DOHH2 (cell line): ENCODE measurements around the gene KRTAP10-5.
"Not testable (repeated sequence)": the region's sequence is repeated elsewhere in the genome, so short reads cannot be mapped to it uniquely, and the experiment has no call there.

Experiments used
- H3F3A ChIP-seq: fragments of 200-600 bp; sonication (generic), shearing (Covaris generic); 2 replicates; pipeline ENCODE4 v1.6.0; 2016; ENCODE audit warnings: antibody characterized with exemption, mild to moderate bottlenecking; ENCODE audit not compliant: control insufficient read depth, insufficient read depth
- H3K27ac ChIP-seq: fragments of 200-600 bp; sonication (generic); 2 replicates; pipeline ENCODE4 v1.5.1; 2014; ENCODE audit warnings: low read depth, mild to moderate bottlenecking, low read length, moderate library complexity
- H3K27me3 ChIP-seq: fragments of 200-600 bp; sonication (generic); 2 replicates; pipeline ENCODE4 v1.6.1; 2014; ENCODE audit warnings: mild to moderate bottlenecking, low read length, mixed read lengths; ENCODE audit not compliant: control insufficient read depth
- H3K36me3 ChIP-seq: fragments of 200-600 bp; sonication (generic); 2 replicates; pipeline ENCODE4 v1.6.1; 2014; ENCODE audit warnings: mild to moderate bottlenecking, low read length, moderate library complexity, mixed read lengths; ENCODE audit not compliant: control insufficient read depth
- H3K4me1 ChIP-seq: fragments of 200-600 bp; sonication (generic); 2 replicates; pipeline ENCODE4 v1.6.1; 2014; ENCODE audit warnings: mild to moderate bottlenecking, low read length, mixed read lengths; ENCODE audit not compliant: control insufficient read depth
- H3K4me2 ChIP-seq: fragments of 200-600 bp; sonication (generic); 2 replicates; pipeline ENCODE4 v1.6.0; 2014; ENCODE audit warnings: mild to moderate bottlenecking, low read length, moderate library complexity
- H3K4me3 ChIP-seq: fragments of 200-600 bp; sonication (generic); 2 replicates; pipeline ENCODE4 v1.5.1; 2014; ENCODE audit warnings: mild to moderate bottlenecking, low read length, mixed read lengths
- H3K79me2 ChIP-seq: fragments of 200-600 bp; sonication (generic); 2 replicates; pipeline ENCODE4 v1.6.1; 2014; ENCODE audit warnings: mild to moderate bottlenecking, low read length, mixed read lengths; ENCODE audit not compliant: control insufficient read depth
- H3K9me2 ChIP-seq: fragments of 200-600 bp; sonication (generic); replicated peaks from 2 replicates; pipeline ENCODE4 v1.6.1; 2014; ENCODE audit warnings: mild to moderate bottlenecking, low read length, mixed read lengths; ENCODE audit not compliant: control insufficient read depth
- H3K9me3 ChIP-seq: fragments of 200-600 bp; sonication (generic); 2 replicates; pipeline ENCODE4 v1.6.1; 2014; ENCODE audit warnings: antibody characterized with exemption, low read length, mixed read lengths; ENCODE audit not compliant: control insufficient read depth, insufficient read depth
- H4K20me1 ChIP-seq: fragments of 200-600 bp; sonication (generic); 2 replicates; pipeline ENCODE4 v1.6.0; 2014; ENCODE audit warnings: low read depth, mild to moderate bottlenecking, antibody characterized with exemption, low read length, moderate library complexity; ENCODE audit not compliant: control insufficient read depth, insufficient read depth
- EZH2phosphoT487 ChIP-seq: fragments of 200-600 bp; sonication (generic); IDR thresholded peaks from 2 replicates; pipeline ENCODE4 v1.6.1; 2017; ENCODE audit warnings: borderline replicate concordance, mild to moderate bottlenecking, antibody characterized with exemption, low read length, moderate library complexity, mixed read lengths
- TF ChIP-seq, protein P1 (sequence below): fragments of 200-600 bp; sonication (generic); IDR thresholded peaks from one replicate; pipeline ENCODE4 v1.5.1; 2014; ENCODE audit warnings: antibody characterized with exemption, mild to moderate bottlenecking, low read depth, low read length; ENCODE audit not compliant: poor library complexity, severe bottlenecking

KRTAP10-5 gene

DNA sequence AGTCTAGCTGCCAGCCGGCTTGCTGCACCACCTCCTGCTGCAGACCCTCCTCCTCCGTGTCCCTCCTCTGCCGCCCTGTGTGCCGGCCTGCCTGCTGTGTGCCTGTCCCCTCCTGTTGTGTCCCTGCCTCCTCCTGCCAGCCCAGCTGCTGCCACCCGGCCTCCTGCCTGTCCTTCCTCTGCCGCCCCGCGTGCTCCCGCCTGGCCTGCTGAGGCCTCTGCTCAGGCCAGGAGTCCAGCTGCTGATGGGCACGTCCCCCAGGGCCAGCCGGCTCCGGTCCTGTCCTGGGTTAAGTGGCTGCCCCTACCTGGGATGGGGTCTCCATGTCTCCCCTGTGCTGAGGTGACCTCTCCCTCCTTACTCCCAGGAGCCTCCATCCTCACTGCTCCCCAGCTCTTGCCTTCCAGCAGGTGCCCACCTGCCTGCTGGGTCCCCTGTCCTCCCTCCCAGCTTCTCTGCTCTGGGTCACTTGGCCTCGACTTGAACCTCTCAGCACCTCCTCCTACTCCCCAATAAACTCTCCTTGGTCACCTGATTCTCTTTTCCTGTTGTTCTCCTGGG is 32.3 kb upstream of the KRTAP10-5 start:
- Histone ChIP-seq H3K4me2 (no peak overlapping the region), H3K9me3 (peaks cover 17% of the 10 kb centered on the region), H3K79me2 (no peaks in the 10 kb centered on the region), H3K27ac (no peak overlapping the region), H3K9me2 (no peaks in the 10 kb centered on the region), H3K4me1 (no peaks in the 10 kb centered on the region), H3K36me3 (no peaks in the 10 kb centered on the region), H4K20me1 (no peaks in the 10 kb centered on the region), H3K4me3 (no peak overlapping the region), H3K27me3 (no peaks in the 10 kb centered on the region), H3F3A (no peaks in the 10 kb centered on the region)
- no peak for TF ChIP-seq EZH2phosphoT487
- TF ChIP-seq, protein P1, sequence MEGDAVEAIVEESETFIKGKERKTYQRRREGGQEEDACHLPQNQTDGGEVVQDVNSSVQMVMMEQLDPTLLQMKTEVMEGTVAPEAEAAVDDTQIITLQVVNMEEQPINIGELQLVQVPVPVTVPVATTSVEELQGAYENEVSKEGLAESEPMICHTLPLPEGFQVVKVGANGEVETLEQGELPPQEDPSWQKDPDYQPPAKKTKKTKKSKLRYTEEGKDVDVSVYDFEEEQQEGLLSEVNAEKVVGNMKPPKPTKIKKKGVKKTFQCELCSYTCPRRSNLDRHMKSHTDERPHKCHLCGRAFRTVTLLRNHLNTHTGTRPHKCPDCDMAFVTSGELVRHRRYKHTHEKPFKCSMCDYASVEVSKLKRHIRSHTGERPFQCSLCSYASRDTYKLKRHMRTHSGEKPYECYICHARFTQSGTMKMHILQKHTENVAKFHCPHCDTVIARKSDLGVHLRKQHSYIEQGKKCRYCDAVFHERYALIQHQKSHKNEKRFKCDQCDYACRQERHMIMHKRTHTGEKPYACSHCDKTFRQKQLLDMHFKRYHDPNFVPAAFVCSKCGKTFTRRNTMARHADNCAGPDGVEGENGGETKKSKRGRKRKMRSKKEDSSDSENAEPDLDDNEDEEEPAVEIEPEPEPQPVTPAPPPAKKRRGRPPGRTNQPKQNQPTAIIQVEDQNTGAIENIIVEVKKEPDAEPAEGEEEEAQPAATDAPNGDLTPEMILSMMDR: no peak

DNA sequence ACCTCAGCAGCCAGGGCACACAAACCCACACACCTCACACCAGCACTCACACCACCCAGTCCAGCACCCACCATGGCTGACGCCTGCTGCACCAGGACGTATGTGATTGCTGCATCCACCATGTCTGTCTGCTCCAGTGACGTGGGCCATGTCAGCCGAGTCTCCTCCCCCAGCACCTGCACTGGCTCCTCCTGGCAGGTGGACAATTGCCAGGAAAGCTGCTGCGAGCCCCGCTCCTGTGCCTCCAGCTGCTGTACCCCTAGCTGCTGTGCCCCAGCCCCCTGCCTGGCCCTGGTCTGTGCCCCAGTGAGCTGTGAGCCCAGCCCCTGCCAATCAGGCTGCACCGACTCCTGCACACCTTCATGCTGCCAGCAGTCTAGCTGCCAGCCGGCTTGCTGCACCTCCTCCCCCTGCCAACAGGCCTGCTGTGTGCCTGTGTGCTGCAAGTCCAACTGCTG is 31.7 kb upstream of the KRTAP10-5 start, which contains the start of gene KRTAP10-8:
TSS of gene KRTAP10-8 (plus strand) at position 51 of the 458 bp plus-strand sequence. CDS start at position 73, 22 bp downstream.
- no peaks in the 10 kb centered on the region for H4K20me1 ChIP-seq
- H3K4me3 ChIP-seq: no peak within 1 kb of the TSS
- no peaks in the 10 kb centered on the region for H3F3A ChIP-seq
- no peaks in the 10 kb centered on the region for H3K27me3 ChIP-seq
- no peak within 1 kb of the TSS for H3K27ac ChIP-seq
- H3K4me1 ChIP-seq: no peaks in the 10 kb centered on the region
- no peaks in the 10 kb centered on the region for H3K79me2 ChIP-seq
- H3K4me2 ChIP-seq: no peak within 1 kb of the TSS
- TF ChIP-seq, protein P1: no peak
- TF ChIP-seq EZH2phosphoT487: no peak
- no peaks in the 10 kb centered on the region for H3K9me2 ChIP-seq
- H3K9me3 ChIP-seq: peaks cover 17% of the 10 kb centered on the region
- H3K36me3 ChIP-seq: no peaks in the 10 kb centered on the region

DNA sequence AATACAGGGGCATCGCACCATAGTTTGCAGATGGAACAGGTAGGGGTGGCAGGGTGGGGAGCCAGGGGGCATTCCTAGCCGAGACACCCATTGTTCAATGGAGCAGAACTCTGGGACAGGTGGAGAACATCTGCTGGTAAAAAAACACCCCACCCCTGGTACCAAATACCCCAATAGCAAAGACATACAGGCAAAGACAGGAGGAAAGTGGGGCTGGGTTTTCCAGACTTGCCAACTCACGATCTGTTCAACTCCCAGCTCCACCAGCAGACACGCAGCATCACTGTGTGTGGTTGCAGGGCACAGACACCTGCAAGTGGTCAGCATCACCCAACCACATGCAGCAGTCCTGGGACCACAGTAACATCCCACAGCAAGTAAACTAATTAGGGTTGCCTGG is 31.1 kb upstream of the KRTAP10-5 start:
- no peaks in the 10 kb centered on the region for H3K9me2 ChIP-seq
- H3K27me3 ChIP-seq: no peaks in the 10 kb centered on the region
- H3K79me2 ChIP-seq: no peaks in the 10 kb centered on the region
- no peaks in the 10 kb centered on the region for H4K20me1 ChIP-seq
- H3K27ac ChIP-seq: no peak overlapping the region
- no peaks in the 10 kb centered on the region for H3K4me1 ChIP-seq
- no peak overlapping the region for H3K4me3 ChIP-seq
- TF ChIP-seq EZH2phosphoT487: no peak
- TF ChIP-seq, protein P1: no peak
- no peak overlapping the region for H3K4me2 ChIP-seq
- H3F3A ChIP-seq: no peaks in the 10 kb centered on the region
- peaks cover 17% of the 10 kb centered on the region for H3K9me3 ChIP-seq
- no peaks in the 10 kb centered on the region for H3K36me3 ChIP-seq

DNA sequence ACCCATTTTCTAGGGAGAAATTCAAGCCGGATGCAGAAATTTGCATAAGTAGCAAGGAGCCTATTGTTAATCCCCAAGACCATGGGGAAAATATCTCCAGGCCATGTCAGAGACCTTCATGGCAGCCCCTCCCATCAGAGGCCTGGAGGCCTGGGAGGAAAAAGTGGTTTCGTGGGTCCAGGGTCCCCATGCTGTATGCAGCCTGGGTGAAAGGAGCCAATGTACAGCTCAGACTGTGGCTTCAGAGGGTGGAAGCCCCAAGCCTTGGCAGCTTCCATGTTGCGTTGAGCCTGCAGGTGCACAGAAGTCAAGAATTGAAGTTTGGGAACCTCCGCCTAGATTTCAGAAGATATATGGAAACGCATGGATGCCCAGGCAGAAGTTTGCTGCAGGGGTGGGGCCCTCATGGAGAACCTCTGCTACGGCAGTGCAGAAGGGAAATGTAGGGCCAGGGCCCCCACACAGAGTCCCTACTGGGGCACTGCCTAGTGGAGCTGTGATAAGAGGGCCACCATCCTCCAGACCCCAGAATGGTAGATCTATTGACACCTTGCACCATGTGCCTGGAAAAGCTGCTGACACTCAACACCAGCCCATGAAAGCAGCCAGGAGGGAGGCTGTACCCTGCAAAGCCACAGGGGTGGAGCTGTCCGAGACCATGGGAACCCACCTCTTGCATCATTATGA is 29.9 kb upstream of the KRTAP10-5 start:
- H3K27me3 ChIP-seq, H4K20me1 ChIP-seq, H3K79me2 ChIP-seq, H3K4me1 ChIP-seq, H3K36me3 ChIP-seq, H3K9me2 ChIP-seq, H3F3A ChIP-seq, H3K4me2 ChIP-seq, H3K27ac ChIP-seq, H3K4me3 ChIP-seq: not testable (repeated sequence)
- peaks cover 17% of the 10 kb centered on the region for H3K9me3 ChIP-seq
